GM12874 (cell line): ENCODE measurements around the gene CARHSP1.

Experiments used
- CTCF ChIP-seq: IDR thresholded peaks from 2 replicates; pipeline ENCODE4 v1.5.1; 2011; ENCODE audit warnings: low read depth, mild to moderate bottlenecking, control low read depth, low read length, moderate library complexity; ENCODE audit not compliant: insufficient read depth

CARHSP1 gene

GRCh38 chr16:8872967-8873865 is 4.4 kb upstream of the CARHSP1 start:
- TF ChIP-seq CTCF: no peak

- no peak for TF ChIP-seq CTCF
These were observed 3.3 kb upstream of the CARHSP1 start for GRCh38 chr16:8872071-8872470.

- peak; percentile 27; the same call in 1 of the 2 replicates for TF ChIP-seq CTCF
These were observed 594 bp upstream of the CARHSP1 start for GRCh38 chr16:8869212-8869987.

- no peak for TF ChIP-seq CTCF
These were observed 832 bp downstream of the CARHSP1 start for GRCh38 chr16:8867932-8868415.

- no peak for TF ChIP-seq CTCF
These were observed 1.4 kb downstream of the CARHSP1 start for GRCh38 chr16:8867216-8867931.

DNA sequence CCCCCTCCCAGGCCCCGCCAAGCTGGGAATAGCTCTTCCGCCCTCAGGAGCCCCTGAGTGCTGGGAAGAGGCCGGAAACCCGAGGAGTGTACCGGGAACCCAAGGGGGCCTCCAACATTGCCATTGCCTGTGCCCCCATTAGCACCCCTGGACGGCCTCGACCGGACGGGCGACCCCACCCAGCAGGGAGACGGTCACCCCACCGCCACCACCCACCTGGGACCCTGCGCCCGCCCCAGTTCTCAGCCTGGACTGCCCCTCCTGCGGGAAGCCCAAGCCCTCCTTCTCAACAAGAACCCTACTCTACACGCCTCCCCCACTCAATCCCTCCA is 2.0 kb downstream of the CARHSP1 start:
- TF ChIP-seq CTCF: no peak
